HEK293 (cell line): ENCODE results near the gene TMEM50B.

Source experiments
- TF ChIP-seq, protein P1 (sequence below): fragments of 450-650 bp; formaldehyde crosslinking; IDR thresholded peaks from 2 replicates; pipeline ENCODE4 v1.5.1; 2016; ENCODE audit warnings: missing biosample characterization, missing genetic modification characterization
- TF ChIP-seq, protein P2 (sequence below): fragments of 450-650 bp; formaldehyde crosslinking; IDR thresholded peaks from 2 replicates; pipeline ENCODE4 v1.5.1; 2016; ENCODE audit warnings: missing biosample characterization, missing genetic modification characterization
- TF ChIP-seq, protein P3 (sequence below): fragments of 450-650 bp; formaldehyde crosslinking; IDR thresholded peaks from 2 replicates; pipeline ENCODE4 v1.5.1; 2016; ENCODE audit warnings: missing biosample characterization, missing genetic modification characterization
- TF ChIP-seq, protein P4 (sequence below): fragments of 450-650 bp; formaldehyde crosslinking; IDR thresholded peaks from 2 replicates; pipeline ENCODE4 v1.5.1; 2016; ENCODE audit warnings: missing biosample characterization, missing genetic modification characterization

DNA sequence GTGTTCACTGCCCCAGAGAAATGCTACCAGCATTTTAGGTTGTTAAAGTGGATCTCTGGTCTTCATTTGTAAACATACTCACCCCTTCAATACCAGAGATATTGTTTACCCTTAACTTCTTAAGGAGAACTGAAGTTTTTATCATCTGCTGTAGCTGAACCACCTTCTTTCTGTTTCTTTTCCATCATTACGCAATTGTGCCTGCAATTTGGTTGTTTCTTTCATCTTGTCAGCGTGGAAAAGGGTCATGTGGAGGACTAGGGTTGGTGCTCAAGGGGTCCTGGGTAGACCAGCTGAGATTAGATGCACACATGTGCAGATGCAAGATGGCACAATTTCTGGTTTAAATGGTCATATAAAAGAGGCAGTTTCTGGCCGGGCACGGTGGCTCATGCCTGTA is 39.1 kb upstream of the TMEM50B start:
- TF ChIP-seq, protein P1, sequence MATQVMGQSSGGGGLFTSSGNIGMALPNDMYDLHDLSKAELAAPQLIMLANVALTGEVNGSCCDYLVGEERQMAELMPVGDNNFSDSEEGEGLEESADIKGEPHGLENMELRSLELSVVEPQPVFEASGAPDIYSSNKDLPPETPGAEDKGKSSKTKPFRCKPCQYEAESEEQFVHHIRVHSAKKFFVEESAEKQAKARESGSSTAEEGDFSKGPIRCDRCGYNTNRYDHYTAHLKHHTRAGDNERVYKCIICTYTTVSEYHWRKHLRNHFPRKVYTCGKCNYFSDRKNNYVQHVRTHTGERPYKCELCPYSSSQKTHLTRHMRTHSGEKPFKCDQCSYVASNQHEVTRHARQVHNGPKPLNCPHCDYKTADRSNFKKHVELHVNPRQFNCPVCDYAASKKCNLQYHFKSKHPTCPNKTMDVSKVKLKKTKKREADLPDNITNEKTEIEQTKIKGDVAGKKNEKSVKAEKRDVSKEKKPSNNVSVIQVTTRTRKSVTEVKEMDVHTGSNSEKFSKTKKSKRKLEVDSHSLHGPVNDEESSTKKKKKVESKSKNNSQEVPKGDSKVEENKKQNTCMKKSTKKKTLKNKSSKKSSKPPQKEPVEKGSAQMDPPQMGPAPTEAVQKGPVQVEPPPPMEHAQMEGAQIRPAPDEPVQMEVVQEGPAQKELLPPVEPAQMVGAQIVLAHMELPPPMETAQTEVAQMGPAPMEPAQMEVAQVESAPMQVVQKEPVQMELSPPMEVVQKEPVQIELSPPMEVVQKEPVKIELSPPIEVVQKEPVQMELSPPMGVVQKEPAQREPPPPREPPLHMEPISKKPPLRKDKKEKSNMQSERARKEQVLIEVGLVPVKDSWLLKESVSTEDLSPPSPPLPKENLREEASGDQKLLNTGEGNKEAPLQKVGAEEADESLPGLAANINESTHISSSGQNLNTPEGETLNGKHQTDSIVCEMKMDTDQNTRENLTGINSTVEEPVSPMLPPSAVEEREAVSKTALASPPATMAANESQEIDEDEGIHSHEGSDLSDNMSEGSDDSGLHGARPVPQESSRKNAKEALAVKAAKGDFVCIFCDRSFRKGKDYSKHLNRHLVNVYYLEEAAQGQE: no peak
- TF ChIP-seq, protein P2, sequence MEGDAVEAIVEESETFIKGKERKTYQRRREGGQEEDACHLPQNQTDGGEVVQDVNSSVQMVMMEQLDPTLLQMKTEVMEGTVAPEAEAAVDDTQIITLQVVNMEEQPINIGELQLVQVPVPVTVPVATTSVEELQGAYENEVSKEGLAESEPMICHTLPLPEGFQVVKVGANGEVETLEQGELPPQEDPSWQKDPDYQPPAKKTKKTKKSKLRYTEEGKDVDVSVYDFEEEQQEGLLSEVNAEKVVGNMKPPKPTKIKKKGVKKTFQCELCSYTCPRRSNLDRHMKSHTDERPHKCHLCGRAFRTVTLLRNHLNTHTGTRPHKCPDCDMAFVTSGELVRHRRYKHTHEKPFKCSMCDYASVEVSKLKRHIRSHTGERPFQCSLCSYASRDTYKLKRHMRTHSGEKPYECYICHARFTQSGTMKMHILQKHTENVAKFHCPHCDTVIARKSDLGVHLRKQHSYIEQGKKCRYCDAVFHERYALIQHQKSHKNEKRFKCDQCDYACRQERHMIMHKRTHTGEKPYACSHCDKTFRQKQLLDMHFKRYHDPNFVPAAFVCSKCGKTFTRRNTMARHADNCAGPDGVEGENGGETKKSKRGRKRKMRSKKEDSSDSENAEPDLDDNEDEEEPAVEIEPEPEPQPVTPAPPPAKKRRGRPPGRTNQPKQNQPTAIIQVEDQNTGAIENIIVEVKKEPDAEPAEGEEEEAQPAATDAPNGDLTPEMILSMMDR (tag by site-specific recombination): no peak
- TF ChIP-seq, protein P3, sequence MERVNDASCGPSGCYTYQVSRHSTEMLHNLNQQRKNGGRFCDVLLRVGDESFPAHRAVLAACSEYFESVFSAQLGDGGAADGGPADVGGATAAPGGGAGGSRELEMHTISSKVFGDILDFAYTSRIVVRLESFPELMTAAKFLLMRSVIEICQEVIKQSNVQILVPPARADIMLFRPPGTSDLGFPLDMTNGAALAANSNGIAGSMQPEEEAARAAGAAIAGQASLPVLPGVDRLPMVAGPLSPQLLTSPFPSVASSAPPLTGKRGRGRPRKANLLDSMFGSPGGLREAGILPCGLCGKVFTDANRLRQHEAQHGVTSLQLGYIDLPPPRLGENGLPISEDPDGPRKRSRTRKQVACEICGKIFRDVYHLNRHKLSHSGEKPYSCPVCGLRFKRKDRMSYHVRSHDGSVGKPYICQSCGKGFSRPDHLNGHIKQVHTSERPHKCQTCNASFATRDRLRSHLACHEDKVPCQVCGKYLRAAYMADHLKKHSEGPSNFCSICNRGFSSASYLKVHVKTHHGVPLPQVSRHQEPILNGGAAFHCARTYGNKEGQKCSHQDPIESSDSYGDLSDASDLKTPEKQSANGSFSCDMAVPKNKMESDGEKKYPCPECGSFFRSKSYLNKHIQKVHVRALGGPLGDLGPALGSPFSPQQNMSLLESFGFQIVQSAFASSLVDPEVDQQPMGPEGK (tag by site-specific recombination): no peak
- TF ChIP-seq, protein P4, sequence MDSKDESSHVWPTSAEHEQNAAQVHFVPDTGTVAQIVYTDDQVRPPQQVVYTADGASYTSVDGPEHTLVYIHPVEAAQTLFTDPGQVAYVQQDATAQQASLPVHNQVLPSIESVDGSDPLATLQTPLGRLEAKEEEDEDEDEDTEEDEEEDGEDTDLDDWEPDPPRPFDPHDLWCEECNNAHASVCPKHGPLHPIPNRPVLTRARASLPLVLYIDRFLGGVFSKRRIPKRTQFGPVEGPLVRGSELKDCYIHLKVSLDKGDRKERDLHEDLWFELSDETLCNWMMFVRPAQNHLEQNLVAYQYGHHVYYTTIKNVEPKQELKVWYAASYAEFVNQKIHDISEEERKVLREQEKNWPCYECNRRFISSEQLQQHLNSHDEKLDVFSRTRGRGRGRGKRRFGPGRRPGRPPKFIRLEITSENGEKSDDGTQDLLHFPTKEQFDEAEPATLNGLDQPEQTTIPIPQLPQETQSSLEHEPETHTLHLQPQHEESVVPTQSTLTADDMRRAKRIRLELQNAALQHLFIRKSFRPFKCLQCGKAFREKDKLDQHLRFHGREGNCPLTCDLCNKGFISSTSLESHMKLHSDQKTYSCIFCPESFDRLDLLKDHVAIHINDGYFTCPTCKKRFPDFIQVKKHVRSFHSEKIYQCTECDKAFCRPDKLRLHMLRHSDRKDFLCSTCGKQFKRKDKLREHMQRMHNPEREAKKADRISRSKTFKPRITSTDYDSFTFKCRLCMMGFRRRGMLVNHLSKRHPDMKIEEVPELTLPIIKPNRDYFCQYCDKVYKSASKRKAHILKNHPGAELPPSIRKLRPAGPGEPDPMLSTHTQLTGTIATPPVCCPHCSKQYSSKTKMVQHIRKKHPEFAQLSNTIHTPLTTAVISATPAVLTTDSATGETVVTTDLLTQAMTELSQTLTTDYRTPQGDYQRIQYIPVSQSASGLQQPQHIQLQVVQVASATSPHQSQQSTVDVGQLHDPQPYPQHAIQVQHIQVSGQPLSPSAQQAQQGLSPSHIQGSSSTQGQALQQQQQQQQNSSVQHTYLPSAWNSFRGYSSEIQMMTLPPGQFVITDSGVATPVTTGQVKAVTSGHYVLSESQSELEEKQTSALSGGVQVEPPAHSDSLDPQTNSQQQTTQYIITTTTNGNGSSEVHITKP: no peak
